Left renal pelvis (tissue), 4 donors: ENCODE measurements around the gene KIF27. TPM values are rescaled to one million over a fixed set of nuclear protein-coding genes. Genes with fewer than 3 reads are reported as not detected.
A peak's percentile ranks its signal among the peaks of the same experiment; 100 is the strongest.
"Not testable (repeated sequence)": the region's sequence is repeated elsewhere in the genome, so short reads cannot be mapped to it uniquely, and the experiment has no call there.

Experiments
- DNase-seq, 4 donors: peaks; one replicate each; pipeline ENCODE4 v3.0.0-alpha.2; 2013; ENCODE audit warnings: low read depth in 4 of 4, low spot score in 3 of 4
- polyA plus RNA-seq, 4 donors: library from polyadenylated mRNA; unstranded; fragments of 120-200 nt; gene quantifications; one replicate each; pipeline ENCODE4 v1.2.1, GENCODE V29; 2013; ENCODE audit not compliant: insufficient read length in 4 of 4

KIF27 gene
- polyA plus RNA-seq, 4 donors = 11.0 to 23.8 (median 19.7) TPM

- DNase-seq = no peak
Measured at GRCh38 chr9:83934569-83935275, 13.5 kb upstream of the KIF27 start.

GRCh38 chr9:83933790-83934189, 12.6 kb upstream of the KIF27 start:
- no peak for DNase-seq

DNA sequence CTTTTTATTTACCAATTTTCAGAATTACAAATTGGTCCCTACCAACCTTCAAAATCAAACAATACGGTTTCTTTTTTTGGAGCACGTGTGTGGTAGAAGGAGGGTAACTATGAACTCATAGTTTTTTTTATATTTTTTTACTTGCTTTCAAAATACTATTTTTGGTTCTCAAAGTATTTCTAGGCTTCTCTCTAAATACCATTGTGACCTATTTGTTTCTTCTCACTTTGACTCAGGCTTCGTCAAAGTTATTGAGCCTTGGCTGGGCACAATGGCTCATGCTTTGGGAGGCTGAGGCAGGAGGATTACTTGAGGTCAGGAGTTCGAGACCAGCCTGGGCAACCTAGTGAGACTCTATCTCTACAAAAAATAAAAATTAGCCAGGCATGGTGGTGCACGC, 11.6 kb upstream of the KIF27 start:
- DNase-seq = no peak

DNA sequence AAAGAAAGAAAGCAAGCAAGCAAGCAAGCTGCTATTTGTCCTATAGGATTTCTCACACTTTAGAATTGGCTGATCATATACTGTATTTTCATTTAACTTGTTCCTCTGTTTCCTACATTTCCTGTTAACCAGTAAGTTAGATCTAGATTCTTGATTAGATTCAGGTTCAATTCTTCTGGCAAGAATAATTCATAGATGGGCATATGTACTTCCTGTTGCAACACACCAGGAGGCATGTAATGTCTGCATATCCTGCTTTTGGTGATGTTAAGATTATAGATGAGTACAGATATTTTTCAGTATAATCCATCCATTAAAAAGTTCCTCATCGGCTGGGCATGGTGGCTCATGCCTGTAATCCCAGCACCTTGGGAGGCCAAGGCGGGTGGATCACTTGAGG, 10.8 kb upstream of the KIF27 start:
- DNase-seq = no peak

DNA sequence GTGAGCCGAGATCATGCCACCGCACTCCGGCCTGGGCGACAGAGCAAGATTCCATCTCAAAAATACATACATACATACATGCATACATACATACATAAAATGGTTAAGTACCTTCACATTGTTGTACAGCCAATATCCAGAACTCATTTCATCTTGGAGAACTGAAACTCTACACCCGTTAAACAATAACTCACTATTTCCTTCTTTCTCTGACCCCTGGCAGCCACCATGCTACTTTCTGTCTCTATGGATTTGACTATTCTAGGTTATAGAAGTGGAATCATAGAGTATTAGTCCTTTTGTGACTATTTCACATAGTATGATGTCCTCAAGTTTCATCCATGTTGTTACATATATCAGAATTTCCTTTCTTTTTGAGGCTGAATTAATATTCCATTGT, 9.6 kb upstream of the KIF27 start:
- no peak for DNase-seq

GRCh38 chr9:83927591-83927990, 6.4 kb upstream of the KIF27 start:
- no peak for DNase-seq

DNA sequence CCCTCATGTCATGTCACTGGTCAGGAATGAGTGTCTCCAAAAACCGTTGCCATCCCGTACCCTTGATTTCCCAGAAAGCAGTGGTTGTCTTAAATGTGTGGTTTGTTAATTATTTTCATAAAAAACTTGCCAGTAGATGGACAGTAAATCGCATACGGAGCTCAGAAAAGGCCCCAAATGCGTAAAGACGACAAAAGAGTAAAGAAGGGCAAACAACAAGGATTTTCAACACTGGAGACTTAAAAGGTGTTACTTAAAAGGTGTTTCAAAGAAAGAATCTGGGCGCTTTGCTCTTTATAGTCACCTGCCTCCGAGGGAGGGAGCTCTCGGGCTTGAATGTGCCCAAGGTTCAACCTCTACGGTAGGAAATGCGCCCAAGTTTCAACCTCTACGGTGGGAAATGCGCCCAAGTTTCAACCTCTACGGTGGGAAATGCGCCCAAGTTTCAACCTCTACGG, 734 bp downstream of the KIF27 start:
- peak; percentile 35 to 61 (median 54) for DNase-seq

DNA sequence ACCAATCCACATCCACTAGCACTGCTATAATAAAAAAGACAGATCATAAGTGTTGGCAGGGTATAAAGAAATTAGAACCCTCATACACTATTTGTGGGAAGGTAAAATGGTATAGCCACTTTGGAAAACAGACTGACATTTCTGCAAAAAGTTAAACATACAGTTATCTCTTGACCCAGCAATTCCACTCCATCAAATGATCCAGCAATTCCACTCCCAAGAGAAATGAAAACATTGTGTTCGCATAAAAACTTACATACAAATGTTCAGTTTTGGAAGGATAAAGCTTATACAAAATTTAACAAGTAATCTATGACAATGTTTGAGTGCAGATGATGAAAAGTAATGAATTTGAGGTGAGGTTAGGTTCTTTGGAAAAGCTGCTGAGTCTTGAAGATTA, 2.1 kb downstream of the KIF27 start:
- no peak for DNase-seq

DNA sequence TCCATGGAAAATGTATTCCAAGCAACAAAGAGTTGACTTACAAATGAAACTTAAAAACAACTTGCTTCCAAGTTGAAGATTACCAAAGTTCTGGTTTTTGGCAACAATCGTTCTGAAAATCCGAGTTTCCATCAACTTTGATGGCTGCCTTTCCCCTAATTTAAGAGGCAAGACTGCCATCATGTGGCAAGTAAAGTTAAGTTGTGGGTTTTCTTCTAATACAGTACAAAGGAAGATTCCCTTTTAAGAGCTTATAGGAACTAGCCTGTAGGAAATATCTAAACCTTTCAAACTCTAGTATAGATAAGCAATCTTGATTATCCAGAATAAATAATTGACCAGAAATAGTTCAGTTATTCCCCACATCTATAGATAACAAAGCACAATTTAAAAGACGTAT, 9.0 kb downstream of the KIF27 start:
- not testable (repeated sequence) for DNase-seq

- no peak for DNase-seq
Measured at GRCh38 chr9:83906144-83906543, 15.1 kb downstream of the KIF27 start.

GRCh38 chr9:83900615-83901014, 20.6 kb downstream of the KIF27 start:
- not testable (repeated sequence) for DNase-seq

- not testable (repeated sequence) for DNase-seq
Measured at GRCh38 chr9:83894301-83894700, 26.9 kb downstream of the KIF27 start.

- not testable (repeated sequence) for DNase-seq
Measured at GRCh38 chr9:83886498-83886897, 34.7 kb downstream of the KIF27 start.

DNA sequence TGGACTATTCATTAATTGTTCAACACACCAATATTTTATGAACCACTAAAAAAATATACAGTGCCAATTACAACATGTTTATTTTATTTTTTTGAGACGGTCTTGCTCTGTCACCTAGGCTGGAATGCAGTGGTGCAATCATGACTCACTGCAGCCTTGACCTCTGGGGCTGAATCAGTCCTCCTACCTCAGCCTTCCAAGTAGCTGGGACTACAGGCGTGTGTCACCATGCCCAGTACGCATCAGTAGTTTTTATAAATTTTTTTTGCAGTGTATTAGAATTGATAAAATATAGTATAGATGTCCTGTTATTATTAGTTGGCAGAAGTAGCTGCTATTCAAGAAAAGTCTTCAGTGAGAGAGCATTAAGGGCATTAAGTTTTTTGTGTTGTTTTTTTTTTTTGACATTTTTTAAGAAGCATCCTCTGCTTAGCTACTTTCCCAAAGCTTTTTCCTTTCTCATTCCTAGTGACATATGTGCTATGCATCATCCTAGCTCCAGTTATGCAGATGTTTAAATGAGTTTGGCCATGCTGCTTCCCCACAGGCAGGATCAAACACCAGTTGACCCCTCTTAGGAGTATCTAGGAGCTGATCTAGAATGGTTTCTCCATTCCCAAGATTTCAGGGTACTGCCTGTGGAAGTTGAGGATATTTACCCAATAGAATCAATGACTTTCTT, 35.5 kb downstream of the KIF27 start:
- not testable (repeated sequence) for DNase-seq

DNA sequence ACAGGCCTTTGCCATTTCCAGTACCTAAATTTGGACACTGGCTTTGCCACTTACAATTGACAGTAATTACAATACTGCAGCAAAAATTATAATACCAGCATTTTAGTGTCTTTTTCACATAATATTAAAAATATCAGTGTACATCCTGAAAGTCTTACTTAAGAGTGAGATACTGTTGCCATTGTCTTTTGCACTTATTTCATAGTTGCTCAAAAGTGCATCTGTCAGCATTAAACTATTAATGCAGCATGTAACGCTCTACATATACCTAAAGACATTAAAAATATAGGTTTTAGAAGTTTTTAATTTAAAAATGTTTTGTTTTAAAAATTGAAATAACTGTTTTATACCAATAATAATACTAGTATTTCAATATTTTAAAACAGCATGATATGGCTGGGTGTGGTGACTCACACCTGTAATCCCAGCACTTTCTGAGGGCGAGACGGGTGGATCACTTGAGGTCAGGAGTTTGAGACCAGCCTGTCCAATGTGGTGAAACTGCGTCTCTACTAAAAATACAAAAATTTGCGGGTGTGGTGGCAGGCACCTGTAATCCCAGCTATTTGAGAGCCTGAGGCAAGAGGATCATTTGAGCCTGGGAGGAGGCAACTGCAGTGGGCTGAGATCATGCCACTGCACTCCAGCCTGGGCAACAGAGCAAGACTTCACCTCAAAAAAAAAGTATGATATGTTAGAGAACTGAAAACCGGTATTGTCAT, 39.4 kb downstream of the KIF27 start:
- not testable (repeated sequence) for DNase-seq

DNA sequence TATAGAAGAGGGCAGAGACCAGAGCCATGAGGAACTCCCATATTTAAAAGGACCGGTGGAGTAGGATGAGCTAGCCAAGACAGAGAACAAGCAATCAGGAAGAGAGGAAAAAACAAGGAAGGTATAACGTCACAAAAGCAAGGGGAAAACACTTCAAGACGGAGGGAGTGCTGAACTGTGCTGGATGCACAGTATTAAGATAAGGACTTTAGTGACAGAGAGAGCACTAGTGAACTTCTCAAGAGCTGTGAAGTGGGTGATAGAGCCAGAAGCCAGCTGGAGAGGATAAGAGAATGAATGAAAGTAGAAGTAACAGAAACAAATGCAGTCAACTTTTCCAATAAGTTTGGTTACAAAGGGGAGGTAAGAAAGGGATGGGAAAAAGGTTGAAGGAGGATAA, 45.7 kb downstream of the KIF27 start:
- DNase-seq = not testable (repeated sequence)

DNA sequence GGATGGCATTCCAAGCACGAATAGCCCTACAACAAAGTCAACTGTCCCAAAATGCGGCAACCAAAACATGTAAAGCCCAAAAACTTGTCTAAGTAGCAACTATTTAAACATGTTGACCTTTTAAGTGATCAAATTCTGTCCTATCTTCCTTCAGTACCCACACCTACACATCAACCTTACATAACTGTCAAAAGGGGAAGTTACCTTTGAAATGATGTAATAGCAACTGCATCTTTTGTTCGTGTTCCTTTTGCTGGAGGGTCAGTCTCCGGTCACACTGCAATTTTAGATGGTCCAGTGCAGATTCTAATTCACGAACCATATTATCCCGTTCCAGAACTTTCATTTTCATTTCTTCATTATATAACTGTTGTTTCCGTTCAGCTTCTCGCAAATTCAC, 71.3 kb downstream of the KIF27 start:
- DNase-seq = not testable (repeated sequence)

DNA sequence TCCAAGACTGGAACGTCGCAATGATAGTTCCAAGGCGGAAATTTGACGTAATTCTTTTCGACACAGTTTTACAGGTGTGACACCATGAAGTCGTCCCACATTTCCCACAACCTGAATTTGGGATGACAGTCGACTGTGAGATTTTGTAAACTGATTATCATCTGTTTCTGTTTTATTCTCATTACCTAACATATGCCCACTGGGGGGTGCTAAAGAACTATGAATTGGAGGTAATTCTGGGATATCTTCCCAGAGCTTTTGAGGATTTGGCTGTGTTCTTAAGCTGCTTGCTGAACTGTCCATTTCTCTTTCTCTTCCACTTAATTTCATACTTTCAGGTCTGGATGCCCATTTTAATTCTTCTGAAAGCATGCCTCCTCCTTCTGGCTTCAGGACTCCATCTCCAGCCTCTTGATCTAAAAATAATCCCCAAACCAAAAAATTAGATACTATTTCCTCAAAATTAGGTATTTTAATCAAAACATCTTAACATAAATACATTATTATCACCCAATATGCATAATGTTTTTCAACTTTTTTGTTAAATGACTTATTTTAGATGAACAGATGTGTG, 84.1 kb downstream of the KIF27 start:
- DNase-seq = not testable (repeated sequence)

DNA sequence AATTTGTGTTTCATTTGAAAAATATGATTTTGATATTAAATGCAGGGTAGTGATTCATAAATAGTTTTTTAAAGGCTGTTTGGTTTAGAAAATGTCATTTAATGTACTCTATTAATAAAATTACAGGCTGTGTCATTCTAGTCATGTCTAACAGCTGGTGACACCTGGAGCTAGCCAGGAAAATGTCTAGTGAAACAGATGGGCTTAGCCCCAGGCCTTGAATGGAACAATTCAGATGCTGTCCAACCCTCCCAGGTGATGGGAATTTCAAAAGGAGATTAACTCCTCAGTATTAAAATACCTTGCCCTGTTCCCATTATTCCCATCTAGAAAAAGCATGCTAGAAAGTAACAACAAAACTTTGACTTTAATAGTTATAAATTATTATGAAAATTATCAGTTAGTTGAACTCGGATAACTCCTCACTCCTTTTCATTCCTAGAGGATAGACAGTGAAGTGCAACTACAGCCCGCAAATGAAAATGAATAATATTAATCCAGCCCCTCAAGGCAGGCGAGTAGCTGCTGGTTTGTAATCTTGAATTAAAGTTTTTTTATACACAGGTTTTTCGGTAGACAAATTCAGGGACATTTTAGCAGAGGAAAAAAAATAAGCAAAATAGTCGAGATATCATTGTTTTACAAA, 90.7 kb downstream of the KIF27 start:
- not testable (repeated sequence) for DNase-seq

GRCh38 chr9:83824986-83825623, 96.1 kb downstream of the KIF27 start:
- DNase-seq = not testable (repeated sequence)
